Stimulated activated CD8-positive, alpha-beta memory T cell treated with anti-CD3 and anti-CD28 coated beads, Interleukin-7, amount 100 ng/mL, for 48 hours (primary cell): ENCODE results near the gene BLVRB.
"Not testable (repeated sequence)": the region's sequence is repeated elsewhere in the genome, so short reads cannot be mapped to it uniquely, and the experiment has no call there.

ENCODE experiments used
- DNase-seq, 2 donors: peaks; one replicate each; pipeline ENCODE4 v3.0.0-alpha.2; 2020; ENCODE audit warnings: low read depth in 1 of 2; ENCODE audit errors: extremely low read depth in 1 of 2

Gene BLVRB

DNA sequence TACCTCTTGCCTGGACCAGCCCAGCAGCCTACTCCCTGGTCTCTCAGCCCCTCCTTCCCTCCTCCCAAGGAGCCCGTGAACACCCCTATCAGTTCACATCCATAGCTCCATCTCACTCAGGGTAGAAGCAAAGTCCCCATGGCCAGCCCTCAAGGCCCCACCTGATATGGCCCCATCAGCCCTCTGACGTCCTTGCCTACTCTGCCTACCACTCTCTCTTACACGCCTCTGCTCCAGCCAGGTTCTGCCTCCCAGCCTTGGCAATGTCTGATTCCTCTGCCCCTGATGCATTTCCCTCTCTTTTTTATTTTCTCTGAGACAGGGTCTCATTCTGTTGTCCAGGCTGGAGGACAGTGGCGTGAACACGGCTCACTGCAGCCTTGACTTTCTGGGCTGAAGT, 13.5 kb downstream of the BLVRB start:
- DNase-seq = no peak

DNA sequence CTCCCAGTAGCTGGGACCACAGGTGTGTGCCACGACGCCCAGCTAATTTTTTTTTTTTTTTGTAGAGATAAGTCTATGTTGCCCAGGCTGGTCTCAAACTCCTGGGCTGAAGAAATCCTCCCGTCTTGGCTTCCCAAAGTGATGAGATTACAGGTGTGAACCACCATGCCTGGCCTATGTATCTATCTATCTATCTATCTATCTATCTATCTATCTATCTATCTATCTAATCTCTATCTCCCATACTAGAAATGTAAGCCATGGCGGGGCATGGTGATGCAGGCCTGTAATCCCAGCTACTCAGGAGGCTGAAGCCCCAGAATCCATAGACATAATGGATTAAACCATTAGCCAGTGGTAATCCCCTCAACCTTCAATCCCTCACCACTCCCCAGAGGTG, 14.9 kb downstream of the BLVRB start:
- DNase-seq = no peak

DNA sequence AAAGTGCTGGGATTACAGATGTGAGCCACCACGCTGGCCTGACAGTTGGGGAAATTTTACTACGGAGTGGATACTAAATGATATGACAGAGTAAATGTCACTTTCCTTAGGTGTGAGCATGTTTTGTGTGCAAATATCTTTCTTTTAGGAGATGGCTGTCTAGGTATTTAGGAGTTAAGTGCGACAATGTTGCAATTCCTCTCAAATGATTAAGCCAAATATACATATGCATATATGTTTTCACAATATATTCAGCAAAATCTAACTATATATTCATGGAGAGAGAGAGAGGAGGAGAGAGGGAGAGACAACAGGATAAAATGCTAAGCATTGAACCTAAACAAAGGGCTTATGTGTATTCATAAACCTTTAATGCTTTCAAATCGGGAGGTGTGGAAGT, 16.0 kb downstream of the BLVRB start:
- DNase-seq = no peak

DNA sequence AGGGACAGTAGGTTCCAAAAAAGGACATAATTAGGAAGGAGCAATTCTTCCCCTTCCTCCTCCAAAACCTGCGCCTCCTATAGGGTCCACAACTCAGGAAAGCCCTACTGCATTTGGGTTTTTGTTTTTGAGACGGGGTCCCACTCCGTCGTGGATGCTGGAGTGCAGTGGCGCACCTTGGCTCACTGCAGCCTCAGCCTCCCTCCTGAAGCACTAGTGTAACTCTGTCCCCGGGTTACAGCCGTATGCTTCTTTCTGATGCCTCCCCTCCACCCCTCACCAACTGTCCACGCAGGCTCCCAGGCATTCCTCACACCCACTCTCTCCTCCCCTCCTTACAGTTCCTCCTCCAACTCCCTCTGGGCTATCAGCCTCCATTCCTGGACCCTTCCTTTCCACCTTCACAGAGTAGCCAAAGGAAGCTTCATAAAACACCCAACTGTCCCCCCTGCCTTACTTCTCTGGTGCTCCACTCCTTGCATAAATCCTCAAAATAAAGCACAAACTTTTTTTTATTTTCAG, 19.2 kb downstream of the BLVRB start:
- no peak for DNase-seq

DNA sequence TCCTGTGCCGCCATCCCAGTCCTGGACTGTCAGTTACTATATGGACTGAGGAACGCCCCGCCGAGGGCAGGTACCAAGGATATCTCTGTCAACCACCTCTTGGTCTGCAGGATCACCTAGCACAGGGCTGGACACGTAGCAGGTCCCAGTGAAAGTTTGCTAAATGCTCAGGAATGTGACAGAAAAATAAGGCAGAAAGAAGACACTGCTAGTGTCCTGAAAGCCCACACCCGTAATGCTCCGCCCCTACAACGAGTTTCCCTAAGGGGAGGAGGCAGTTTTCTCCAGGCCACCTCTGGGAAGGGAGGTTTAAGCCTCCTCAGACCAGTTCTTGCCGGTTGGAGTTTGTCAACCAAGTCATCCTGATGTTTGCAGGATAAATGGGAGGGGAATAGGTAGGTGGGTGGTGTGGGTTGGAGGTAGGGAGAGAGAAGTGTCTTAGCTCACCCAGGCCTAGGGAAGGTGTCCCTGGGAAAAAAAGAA, 19.7 kb downstream of the BLVRB start:
- DNase-seq = no peak

DNA sequence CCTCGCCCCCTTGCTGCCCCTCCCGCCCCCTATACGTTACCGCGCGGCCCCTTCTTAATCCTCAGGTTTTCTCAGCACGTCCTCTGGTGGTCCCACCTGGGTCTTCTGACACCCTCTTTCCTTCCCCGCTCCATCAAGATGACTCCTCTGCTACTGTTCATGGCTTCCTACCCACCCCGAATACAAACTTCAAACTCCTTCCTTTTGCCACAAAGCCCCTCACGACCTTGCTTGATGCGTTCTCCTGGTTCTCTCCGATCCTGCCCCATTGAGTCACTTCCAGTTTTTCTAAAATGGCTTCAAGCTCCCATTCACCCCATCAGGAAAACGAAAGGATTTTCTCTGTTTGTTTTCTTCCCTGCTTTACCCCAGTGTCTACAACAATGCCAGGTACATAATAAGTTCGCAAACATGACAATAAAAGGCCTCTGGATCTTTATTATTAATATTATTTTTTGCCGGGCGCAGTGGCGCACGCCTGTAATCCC, 20.7 kb downstream of the BLVRB start:
- no peak for DNase-seq

DNA sequence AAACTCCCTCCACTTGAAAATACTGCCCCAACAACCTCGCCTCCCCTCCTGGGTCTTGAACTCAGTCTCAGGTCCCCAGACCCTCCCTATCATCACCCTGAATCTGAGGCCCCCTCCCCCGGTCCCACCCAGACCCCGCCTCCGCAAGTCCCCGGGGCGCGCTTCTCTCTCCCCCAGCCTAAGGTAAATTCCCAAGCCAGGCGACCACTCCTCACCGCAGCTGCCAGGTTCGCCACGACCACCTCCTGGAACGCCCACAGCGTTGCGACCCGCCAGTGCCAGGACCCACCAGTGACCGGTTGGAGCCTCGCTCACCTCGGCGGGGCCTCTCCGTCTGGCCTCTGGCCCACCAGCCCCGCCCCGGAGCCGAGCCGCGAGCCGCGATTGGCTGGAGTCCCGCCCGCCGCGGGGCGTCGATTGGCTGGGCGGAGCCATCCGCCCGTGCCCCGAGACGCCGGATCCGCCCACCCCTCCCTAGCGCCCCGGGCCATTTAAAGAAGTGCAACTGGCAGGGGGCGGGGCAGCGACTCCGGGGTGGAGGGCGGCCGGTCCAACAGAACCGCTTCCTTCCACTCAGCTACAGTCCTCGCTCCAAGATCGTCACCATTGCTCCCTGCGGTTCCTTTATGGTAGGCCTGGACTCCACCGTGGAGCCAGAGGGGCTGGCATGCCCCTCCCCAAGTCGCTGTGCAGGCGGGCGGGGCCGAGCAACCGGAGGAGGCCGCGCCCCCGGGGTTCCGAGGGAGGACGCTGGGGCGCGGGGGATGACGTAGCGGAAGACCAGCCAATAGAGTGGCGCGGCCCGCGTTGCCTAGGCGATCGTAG, 21.3 kb downstream of the BLVRB start, which contains the start of gene SERTAD3:
TSS of gene SERTAD3 (minus strand) at position 336 of the 825 bp plus-strand sequence. CDS start 2,255 bp downstream, outside the sequence.
- peak; percentile 92 to 95 for DNase-seq

DNA sequence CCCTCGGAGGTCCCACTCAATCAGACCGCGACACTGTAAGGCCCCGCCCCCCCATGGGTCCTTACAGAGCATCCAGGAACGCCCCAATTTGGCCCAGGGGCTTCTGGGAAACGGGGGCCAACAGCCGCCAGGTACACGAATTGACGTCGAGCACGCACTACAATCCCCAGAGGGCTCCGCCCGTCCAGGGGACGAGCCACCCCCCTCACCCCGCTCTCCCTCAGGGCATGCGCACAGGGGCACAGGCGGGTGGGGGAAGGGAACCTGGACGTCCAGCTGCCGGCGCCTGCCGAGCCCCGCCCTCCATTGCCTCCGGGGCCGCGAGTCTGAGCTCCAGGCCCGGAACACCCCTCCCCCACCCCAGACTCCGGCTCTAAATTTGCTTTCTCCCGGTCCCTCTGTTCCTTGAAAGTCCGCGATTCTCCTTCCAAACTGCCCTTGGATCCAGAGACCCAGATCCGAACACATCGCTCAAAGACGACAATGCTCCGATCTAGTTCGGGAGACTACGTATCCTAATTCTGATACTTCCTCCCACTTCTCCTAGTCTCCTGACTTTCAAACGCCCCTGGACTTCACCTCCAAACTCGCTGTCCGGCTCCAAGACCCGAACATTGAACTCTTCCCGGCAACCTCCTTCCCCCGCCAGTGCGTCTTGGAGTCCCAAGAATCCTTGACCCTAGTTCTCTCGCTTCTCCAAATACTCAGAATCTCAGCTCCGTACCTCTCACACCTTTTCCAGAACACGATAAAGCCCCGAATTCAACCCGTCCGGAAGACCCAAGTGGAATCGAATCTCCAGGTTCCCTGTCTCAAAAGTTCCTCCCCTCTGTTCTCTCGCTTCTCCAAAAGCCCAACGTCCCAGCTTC, 22.2 kb downstream of the BLVRB start:
- DNase-seq = peak; percentile 98 to 100

DNA sequence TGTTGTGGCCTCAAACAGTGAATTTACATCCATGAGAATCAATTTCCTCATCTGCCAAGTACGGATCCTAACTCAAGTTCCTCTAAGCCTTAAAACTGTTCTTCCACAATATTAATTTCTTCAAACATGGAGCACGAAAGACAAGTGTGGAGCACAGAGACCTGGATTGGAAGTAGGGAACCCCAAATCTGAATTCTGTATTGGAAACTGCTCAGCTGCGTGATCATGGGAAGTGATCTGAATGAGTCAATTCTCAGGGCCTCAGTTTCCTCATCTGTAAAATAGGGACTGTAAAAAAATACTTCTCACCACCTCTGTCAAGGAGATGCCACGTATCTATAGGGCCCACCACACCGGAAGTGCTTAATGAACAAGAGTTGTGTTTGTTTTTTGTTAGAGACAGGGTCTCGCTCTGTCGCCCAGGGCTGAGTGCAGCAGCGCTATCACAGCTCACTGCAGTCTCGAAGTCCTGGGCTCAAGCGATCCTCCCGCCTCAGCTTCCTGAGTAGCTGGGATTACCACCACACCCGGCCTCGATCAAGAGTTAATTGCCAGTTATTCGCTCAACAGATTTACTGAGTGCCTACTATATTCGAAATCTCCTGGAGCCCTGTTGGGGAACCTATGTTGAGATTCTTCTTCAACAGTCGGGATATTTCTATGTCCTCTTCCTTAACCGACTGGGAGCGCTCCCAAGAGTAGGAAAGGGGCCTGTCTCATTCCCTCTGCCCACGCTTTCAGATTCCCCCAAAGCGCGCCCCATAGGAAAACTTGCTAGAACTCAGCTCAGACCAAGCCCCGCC, 23.0 kb downstream of the BLVRB start:
- no peak for DNase-seq

DNA sequence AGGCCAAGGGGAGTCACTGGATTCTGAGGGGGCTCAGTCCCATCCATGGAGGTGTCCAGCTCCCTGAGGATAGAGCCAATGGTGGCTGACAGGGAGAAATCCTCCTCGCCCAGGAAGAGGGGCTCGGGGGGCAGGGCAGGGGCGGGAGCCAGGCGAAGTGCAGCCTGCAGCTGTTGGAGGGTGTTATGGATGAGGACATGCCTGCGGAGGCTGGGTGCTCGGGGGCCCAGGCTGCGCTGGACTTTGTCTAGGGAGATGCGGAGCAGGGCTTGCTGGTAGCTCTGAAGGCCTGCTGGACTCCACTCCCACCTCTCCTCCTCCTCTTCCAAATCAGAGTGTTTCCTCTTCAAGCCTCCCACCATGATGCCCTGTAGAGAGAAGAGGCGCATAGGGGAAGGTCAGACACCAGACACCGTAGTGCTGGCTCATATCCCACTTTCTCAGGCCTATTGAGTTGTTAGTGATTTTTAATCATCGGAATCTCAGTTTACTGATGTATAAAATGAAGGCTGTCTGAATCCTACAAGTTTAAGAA, 23.8 kb downstream of the BLVRB start:
- DNase-seq = no peak

DNA sequence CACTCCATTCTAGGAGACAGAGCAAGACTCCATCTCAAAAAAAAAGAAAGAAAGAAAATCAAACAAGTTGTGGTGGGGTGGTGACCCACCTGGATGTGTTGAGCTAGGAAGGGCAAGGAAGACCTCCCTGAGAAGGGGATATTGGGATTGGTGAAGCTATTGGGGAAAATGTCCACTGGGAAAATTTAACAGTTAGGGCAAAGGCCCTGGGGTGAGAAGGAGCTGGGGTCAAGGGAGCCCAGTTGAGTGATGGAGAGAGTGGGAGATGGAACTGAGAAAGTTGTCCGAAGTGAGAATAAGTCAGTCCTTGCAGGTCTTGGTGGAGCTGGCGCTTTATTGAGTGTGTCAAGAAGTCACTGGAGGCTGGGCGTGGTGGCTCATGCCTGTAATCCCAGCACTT, 27.3 kb downstream of the BLVRB start:
- no peak for DNase-seq

DNA sequence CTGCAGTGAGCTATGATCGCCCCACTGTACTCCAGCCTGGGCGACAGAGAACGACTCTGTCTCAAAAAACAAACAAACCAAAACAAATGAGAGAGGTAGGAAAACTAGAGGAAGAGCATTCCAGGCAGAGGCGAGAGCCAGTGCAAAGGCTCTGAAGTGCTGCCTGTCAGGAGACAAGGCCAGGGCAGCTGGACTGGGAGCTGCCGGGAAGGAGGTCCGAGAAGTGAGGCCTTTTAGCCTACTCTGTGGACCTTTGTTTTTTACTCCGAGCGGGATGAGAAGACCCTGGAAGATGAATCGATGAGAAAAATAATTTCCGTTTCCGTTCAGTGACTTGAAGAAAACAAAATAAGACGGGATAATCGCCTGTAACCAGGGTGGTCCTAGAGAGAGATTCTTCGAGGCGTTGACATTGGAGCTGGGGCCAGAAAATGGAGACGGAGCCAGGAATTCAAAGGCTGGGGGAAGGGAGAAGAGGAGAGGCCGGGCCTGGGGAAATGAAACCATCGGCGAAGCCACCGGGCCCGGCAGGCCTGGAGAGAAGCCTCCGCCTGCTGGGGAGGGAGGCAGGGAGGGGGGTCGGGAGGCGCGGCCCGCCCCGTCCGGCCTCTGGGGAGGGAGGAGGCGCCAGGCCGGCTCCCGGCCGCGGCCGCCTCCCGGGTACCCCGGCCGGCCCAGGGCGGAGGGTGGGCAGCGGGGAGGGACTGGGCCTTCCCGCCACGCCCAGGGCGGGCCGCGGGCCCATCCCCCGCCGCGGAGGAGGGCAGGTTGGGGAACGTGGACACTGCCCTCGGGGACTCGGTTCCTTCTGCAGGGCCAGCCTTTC, 31.9 kb downstream of the BLVRB start:
- DNase-seq = peak in 1 of 2 donors; percentile 30

DNA sequence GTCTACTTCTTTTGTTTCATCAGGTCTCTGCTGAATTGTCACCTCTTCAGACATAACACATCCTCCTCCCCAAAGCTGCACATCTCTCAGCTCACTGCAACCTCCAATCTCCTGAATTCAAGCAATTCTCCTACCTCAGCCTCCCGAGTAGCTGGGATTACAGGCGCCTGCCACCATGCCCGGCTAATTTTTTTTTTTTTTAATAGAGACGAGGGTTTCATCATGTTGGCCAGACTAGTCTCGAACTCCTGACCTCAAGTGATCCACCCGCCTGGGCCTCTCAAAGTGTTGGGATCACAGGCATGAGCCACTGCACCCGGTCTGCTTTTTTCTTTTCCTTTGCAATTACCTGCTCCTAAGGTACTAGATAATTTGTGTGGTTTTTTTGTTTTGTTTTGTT, 32.8 kb downstream of the BLVRB start:
- DNase-seq = not testable (repeated sequence)

DNA sequence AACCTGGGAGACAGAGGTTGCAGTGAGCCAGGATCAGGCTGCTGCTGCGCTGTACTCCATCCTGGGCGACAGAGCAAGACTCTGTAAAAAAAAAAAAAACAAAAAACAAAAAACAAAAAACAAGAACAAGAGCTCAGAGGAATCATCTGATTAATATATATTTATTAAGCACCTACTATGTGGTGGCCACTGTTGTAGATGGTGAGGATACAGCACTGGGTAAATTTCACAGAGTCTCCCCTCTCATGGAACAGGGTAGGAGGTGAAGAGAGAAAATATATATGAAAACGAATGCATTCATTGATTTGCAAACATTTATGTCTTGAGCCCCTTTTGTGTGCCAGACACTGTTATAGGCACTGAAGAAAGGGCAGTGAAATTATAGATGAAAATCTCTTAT, 33.8 kb downstream of the BLVRB start:
- no peak for DNase-seq

DNA sequence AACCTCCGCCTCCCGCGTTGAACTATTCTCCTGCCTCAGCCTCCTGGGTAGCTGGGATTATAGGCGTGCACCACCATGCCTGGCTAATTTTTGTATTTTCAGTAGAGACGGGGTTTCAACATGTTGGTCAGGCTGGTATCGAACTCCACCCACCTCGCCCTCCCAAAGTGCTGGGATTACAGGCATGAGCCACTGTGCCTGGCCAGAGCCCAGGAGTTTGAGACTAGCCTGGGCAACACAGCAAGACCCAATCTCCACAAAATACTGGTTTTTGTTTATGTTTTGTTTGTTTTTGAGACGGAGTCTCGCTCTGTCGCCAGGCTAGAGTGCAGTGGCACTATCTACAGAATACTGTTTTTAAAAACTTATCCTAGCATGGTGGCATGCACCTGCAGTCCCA, 35.3 kb downstream of the BLVRB start:
- not testable (repeated sequence) for DNase-seq

DNA sequence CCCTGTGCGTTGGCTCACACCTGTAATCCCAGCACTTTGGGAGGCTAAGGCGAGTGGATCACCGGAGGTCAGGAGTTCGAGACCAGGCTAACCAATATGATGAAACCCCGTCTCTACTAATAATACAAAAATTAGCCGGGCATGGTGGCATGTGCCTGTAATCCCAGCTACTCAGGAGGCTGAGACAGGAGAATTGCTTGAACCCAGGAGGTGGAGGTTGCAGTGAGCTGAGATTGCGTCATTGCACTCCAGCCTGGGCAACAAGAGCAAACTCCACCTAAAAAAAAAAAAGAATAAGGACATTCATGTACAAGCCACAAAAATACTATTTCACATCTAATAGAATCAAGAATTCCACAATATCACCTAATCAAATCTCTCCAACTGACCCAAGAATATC, 37.3 kb downstream of the BLVRB start:
- DNase-seq = not testable (repeated sequence)

DNA sequence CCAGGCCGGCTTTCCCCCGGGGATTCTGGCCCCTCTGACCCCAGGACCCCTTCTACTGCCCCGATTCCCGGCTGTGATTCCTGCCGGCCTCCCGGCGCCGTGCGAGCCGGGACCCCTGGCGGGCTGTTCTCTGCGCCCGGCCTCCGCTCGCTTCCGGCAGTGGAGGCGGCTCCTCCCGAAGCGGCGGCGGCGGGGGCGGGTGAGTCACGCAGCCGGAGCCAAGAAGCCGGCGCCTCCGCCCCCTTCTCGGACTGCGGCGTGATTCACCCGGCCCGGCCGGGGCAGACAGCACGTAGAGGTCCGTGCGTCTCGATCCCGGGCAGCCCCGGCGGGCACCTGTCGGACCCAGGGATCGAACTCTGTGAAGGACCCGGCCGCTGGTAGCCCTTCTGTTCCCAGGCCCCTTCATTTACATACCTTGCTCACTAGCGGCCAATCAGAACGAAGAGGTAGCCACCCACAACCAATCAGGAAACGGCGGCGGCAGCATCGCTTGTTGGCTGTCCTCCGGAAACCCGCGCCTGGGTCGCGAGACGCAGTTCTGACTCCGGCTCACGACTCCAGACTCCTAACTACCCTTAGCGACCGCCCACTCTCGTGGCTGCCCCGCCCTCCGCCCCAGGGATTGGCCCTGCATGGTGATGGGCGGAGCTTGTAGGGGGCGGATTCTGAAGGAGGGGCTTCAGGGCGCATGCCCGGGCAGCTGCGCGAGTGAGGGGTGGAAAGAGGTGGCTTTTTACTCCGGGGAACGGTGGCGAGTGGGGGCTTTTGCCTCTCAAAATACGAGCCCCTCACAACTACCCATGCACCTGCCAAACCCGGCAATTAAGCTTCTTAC, 39.9 kb downstream of the BLVRB start, which contains the start of gene SERTAD1:
TSS of gene SERTAD1 (minus strand) at position 543 of the 838 bp plus-strand sequence. CDS start 2,446 bp downstream, outside the sequence.
- peak; percentile 100 for DNase-seq
